Measurements from ENCODE around the gene DPT.

GRCh38 chr1:168752171-168752832 lies 23.3 kb upstream of the DPT start:
- TF ChIP-seq YY1 (IDR thresholded peaks at IDR 0.05; ENCODE audit: low read depth) (no peak), SMC3 (IDR thresholded peaks at IDR 0.05; ENCODE audit: low read depth, low read length) (no peak), RXRA (IDR thresholded peaks at IDR 0.05; ENCODE audit: borderline replicate concordance, low read depth) (no peak), SIN3A (IDR thresholded peaks at IDR 0.05; ENCODE audit: borderline replicate concordance, low read depth, low read length) (no peak), USF1 (IDR thresholded peaks at IDR 0.05; ENCODE audit: borderline replicate concordance, low read depth) (no peak), RAD21 (IDR thresholded peaks at IDR 0.05; ENCODE audit: low read length) (no peak), POLR2AphosphoS5 (IDR thresholded peaks at IDR 0.05; ENCODE audit: low read depth, low read length) (no peak), EP300 (IDR thresholded peaks at IDR 0.05; ENCODE audit: borderline replicate concordance in 1 of 2, low read depth in 1 of 2, low read length in 1 of 2) (no peak)
- TF ChIP-seq, protein P1, sequence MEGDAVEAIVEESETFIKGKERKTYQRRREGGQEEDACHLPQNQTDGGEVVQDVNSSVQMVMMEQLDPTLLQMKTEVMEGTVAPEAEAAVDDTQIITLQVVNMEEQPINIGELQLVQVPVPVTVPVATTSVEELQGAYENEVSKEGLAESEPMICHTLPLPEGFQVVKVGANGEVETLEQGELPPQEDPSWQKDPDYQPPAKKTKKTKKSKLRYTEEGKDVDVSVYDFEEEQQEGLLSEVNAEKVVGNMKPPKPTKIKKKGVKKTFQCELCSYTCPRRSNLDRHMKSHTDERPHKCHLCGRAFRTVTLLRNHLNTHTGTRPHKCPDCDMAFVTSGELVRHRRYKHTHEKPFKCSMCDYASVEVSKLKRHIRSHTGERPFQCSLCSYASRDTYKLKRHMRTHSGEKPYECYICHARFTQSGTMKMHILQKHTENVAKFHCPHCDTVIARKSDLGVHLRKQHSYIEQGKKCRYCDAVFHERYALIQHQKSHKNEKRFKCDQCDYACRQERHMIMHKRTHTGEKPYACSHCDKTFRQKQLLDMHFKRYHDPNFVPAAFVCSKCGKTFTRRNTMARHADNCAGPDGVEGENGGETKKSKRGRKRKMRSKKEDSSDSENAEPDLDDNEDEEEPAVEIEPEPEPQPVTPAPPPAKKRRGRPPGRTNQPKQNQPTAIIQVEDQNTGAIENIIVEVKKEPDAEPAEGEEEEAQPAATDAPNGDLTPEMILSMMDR (IDR thresholded peaks at IDR 0.05) = no peak
- TF ChIP-seq, protein P2, sequence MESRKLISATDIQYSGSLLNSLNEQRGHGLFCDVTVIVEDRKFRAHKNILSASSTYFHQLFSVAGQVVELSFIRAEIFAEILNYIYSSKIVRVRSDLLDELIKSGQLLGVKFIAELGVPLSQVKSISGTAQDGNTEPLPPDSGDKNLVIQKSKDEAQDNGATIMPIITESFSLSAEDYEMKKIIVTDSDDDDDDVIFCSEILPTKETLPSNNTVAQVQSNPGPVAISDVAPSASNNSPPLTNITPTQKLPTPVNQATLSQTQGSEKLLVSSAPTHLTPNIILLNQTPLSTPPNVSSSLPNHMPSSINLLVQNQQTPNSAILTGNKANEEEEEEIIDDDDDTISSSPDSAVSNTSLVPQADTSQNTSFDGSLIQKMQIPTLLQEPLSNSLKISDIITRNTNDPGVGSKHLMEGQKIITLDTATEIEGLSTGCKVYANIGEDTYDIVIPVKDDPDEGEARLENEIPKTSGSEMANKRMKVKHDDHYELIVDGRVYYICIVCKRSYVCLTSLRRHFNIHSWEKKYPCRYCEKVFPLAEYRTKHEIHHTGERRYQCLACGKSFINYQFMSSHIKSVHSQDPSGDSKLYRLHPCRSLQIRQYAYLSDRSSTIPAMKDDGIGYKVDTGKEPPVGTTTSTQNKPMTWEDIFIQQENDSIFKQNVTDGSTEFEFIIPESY (IDR thresholded peaks at IDR 0.05; ENCODE audit: borderline replicate concordance, low read depth) = no peak

Data from SK-N-SH (cell line).